Endothelial cell of umbilical vein (primary cell): ENCODE results near the gene TRAK1.

Source experiments
- EZH2 ChIP-seq: IDR thresholded peaks from 2 replicates; pipeline ENCODE4 v1.6.1; 2012; ENCODE audit warnings: borderline replicate concordance, low read depth, mild to moderate bottlenecking, moderate library complexity, low read length, inconsistent platforms; ENCODE audit not compliant: severe bottlenecking
- JUN ChIP-seq: IDR thresholded peaks from 2 replicates; pipeline ENCODE4 v1.6.1; 2011; ENCODE audit warnings: borderline replicate concordance, low read depth; ENCODE audit not compliant: insufficient read length, insufficient read depth
- POLR2A ChIP-seq: IDR thresholded peaks from 2 replicates; pipeline ENCODE4 v1.6.1; 2012; ENCODE audit warnings: low read depth, mild to moderate bottlenecking, control low read depth, low read length
- POLR2AphosphoS5 ChIP-seq: IDR thresholded peaks from 2 replicates; pipeline ENCODE4 v1.6.1; 2012; ENCODE audit warnings: low read depth, mild to moderate bottlenecking, control low read depth, low read length, moderate library complexity; ENCODE audit not compliant: insufficient read depth
- TF ChIP-seq, protein P1 (sequence below), 2 donors: IDR thresholded peaks; 1 replicate in 1 of 2; 2 replicates in 1 of 2; pipeline ENCODE4 v1.5.1; 2011; ENCODE audit warnings: low read length in 2 of 2, mild to moderate bottlenecking in 2 of 2, moderate library complexity in 2 of 2, control low read depth in 1 of 2, inconsistent platforms in 1 of 2, low read depth in 1 of 2; ENCODE audit not compliant: insufficient read depth in 1 of 2; ENCODE audit errors: extremely low read depth in 1 of 2

DNA sequence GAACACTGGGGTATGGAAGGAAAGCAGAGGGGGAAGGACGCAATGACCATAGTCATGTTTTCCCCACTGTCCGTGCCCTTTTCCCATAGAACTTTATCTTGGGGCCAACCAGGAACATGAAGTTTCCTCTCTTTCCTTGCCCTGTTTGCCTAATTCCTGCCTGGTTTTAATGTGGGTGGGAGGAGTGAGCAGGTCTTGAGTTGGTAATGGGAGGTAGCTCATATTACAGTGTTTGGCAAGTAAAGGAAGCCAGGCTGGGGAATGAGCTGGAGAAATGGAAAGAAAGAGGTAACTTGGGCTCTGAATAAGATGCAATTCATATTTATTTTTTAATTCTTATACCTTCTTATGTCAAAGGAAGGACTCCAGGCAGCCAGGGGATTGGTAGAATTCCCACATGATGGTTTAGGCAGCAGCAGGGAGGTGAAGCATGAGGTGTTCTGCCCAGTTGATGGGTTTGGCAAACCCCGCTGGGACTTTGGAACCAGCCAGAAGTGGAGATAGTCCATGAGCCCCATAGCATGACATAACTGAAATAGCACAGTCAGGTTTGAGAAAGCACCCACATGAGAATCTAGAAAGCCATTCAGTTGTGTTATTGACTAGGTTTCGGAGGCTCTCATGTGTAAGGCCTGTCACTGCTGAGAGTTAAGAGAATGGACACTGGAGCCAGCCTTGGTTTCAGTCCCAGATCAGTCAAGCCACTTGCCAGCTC, 114.8 kb downstream of the TRAK1 start:
- no peak for TF ChIP-seq EZH2
- TF ChIP-seq POLR2A = no peak
- TF ChIP-seq, protein P1, sequence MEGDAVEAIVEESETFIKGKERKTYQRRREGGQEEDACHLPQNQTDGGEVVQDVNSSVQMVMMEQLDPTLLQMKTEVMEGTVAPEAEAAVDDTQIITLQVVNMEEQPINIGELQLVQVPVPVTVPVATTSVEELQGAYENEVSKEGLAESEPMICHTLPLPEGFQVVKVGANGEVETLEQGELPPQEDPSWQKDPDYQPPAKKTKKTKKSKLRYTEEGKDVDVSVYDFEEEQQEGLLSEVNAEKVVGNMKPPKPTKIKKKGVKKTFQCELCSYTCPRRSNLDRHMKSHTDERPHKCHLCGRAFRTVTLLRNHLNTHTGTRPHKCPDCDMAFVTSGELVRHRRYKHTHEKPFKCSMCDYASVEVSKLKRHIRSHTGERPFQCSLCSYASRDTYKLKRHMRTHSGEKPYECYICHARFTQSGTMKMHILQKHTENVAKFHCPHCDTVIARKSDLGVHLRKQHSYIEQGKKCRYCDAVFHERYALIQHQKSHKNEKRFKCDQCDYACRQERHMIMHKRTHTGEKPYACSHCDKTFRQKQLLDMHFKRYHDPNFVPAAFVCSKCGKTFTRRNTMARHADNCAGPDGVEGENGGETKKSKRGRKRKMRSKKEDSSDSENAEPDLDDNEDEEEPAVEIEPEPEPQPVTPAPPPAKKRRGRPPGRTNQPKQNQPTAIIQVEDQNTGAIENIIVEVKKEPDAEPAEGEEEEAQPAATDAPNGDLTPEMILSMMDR (IDR thresholded peaks at IDR 0.05; ENCODE audit: extremely low read depth in 1 of 2, insufficient read depth in 1 of 2, low read depth in 1 of 2, low read length in 2 of 2) = no peak
- TF ChIP-seq JUN = no peak
- TF ChIP-seq POLR2AphosphoS5 = no peak
